ENCODE measurements around the gene REEP6. TPM values are rescaled to one million over a fixed set of nuclear protein-coding genes. Genes with fewer than 3 reads are reported as not detected.

Gene REEP6
- total and polyA plus RNA-seq, 2 of the 4 experiments (the other 2 are of a cell fraction): 1.3 to 2.2 TPM

- Histone ChIP-seq H3K27ac (ENCODE audit: insufficient read depth, low read length) (no peak overlapping the region), H2BK120ac (ENCODE audit: low read depth, low read length) (no peak overlapping the region), H3K9me1 (ENCODE audit: insufficient read depth, low read length) (peaks cover 4% of the 10 kb centered on the region; the same call in 1 of the 2 replicates), H3K79me1 (ENCODE audit: low read depth in 1 of 2, low read length in 2 of 2) (no peaks in the 10 kb centered on the region), H2AFZ (replicated peaks; ENCODE audit: low read length, poor library complexity) (no peak overlapping the region), H2BK15ac (ENCODE audit: low read depth, low read length) (no peak overlapping the region), H2AK5ac (ENCODE audit: low read depth, low read length) (no peak overlapping the region; the same call in 1 of the 2 replicates), H3K9me3 (ENCODE audit: control insufficient read depth, insufficient read depth, low read length) (no peaks in the 10 kb centered on the region), H3K27me3 (ENCODE audit: control insufficient read depth, insufficient read depth, low read length) (peaks cover 34% of the 10 kb centered on the region), H3K18ac (ENCODE audit: low read depth, low read length) (no peak overlapping the region), H2AK9ac (replicated peaks; ENCODE audit: low read depth, low read length, poor library complexity) (no peak overlapping the region), H3K36me3 (ENCODE audit: control insufficient read depth, insufficient read depth, low read length) (no peaks in the 10 kb centered on the region), H2BK5ac (ENCODE audit: low read depth, low read length, poor library complexity, severe bottlenecking) (no peak overlapping the region), H3K4me1 (ENCODE audit: control insufficient read depth, insufficient read depth, low read length) (no peaks in the 10 kb centered on the region; the same call in 1 of the 2 replicates), H3K4me2 (ENCODE audit: low read depth, low read length) (no peak overlapping the region), H4K5ac (ENCODE audit: low read depth, low read length) (no peak overlapping the region), H3K14ac (replicated peaks; ENCODE audit: low read depth, low read length) (no peak overlapping the region), H4K20me1 (ENCODE audit: insufficient read depth, low read length) (0 out of 2 replicates have a peak, but pooled peaks cover 7% of the 10 kb centered on the region), H4K91ac (ENCODE audit: insufficient read depth, low read depth, low read length) (no peak overlapping the region), H3K4me3 (ENCODE audit: insufficient read depth, low read depth, low read length) (no peak overlapping the region), H3K56ac (ENCODE audit: extremely low read depth, insufficient read depth, low read length) (no peak overlapping the region), H4K8ac (ENCODE audit: low read depth in 2 of 2, low read length in 2 of 2) (no peak overlapping the region), H3K9ac (ENCODE audit: low read depth, low read length) (no peak overlapping the region), H3K4ac (ENCODE audit: low read depth, low read length) (no peak overlapping the region), H3K23ac (ENCODE audit: low read depth, low read length) (no peak overlapping the region), H2BK20ac (ENCODE audit: low read depth, low read length) (no peak overlapping the region)
- WGBS, 2 experiments (ENCODE audit: extremely low coverage in 2 of 2, insufficient read length in 1 of 2): 59% methylated on average over 5 of the region's 10 CpGs; no CpG with 5 or more reads in 1 of the 2 experiments
- DNase-seq (no peak), ATAC-seq (ENCODE audit: low read depth) (no peak)
- dilution Hi-C loops (cut with HindIII; ENCODE audit: low sequenced_read_pairs, unreplicated experiment) (no loop called here), intact Hi-C loops (cut with micrococcal nuclease) (no loop called here), in situ Hi-C loops (cut with MboI; ENCODE audit: low sequenced_read_pairs) (no loop called here)
- POLR2A ChIA-PET (ENCODE audit: unreplicated experiment): no interaction called here
- TF ChIP-seq MXI1 (IDR thresholded peaks at IDR 0.05; ENCODE audit: borderline replicate concordance, low read depth, low read length) (no peak), BHLHE40 (IDR thresholded peaks at IDR 0.05; ENCODE audit: low read depth, low read length) (no peak), ELK1 (IDR thresholded peaks at IDR 0.05; ENCODE audit: borderline replicate concordance, low read depth, low read length) (no peak), MAFK (IDR thresholded peaks at IDR 0.05; ENCODE audit: low read depth, low read length) (no peak)
- no TSS peak for BruUV-seq (replicated peaks)
- CTCF ChIA-PET: no interaction called here
Measured at GRCh38 chr19:1522061-1522460, 31.1 kb downstream of the REEP6 start.
